HepG2 (cell line): ENCODE data around the gene IWS1. TPM values are rescaled to one million over a fixed set of nuclear protein-coding genes. Genes with fewer than 3 reads are reported as not detected.

ENCODE experiments used
- ATAC-seq: fragments of 200-7000 bp; cut with Tn5 transposase; 3 replicates; pipeline ENCODE4 v1.9.1; 2020; ENCODE audit warnings: mild to moderate bottlenecking, moderate library complexity
- BruUV-seq: library from RNA; stranded (reverse); fragments of 400-500 nt; replicated peaks from 2 replicates; lab custom pipeline; 2021; lab: Mats Ljungman, UMichigan
- CTCF ChIA-PET: fragments of 300-600 bp; formaldehyde crosslinking; extraction: SDS; loops from one replicate; lab custom pipeline; 2021; ENCODE audit warnings: low total read pairs, inconsistent platforms, low intra/inter-chr PET ratio; lab: Yijun Ruan, JAX
- POLR2A ChIA-PET: fragments of 350-600 bp; sonication (Branson Sonifier 250); formaldehyde crosslinking; loops from one replicate; lab custom pipeline; 2020; ENCODE audit warnings: antibody characterized with exemption, inconsistent platforms; lab: Yijun Ruan, JAX
- DNase-seq: peaks from one replicate; pipeline ENCODE4 v3.0.0-alpha.2; 2015; ENCODE audit warnings: low spot score
- FAIRE-seq: peaks from 3 replicates; lab custom pipeline; 2011; peaks lifted over from hg19 to GRCh38; lab: Jason Lieb, UNC
- H2AFZ ChIP-seq: one replicate; pipeline ENCODE4 v1.6.1; 2011; ENCODE audit warnings: low read length, inconsistent platforms
- H3K27ac ChIP-seq: fragments of 300-600 bp; 3 replicates; pipeline ENCODE4 v1.8.0; 2011; ENCODE audit warnings: mixed run types, mild to moderate bottlenecking, mixed read lengths, low read length, inconsistent platforms; ENCODE audit not compliant: insufficient read depth; ENCODE audit errors: extremely low read length
- H3K27me3 ChIP-seq, 2 experiments: fragments of 200-600 bp in 1 of 2; 2 replicates in 1 of 2; 3 replicates in 1 of 2; pipeline versions ENCODE4 v1.6.0 to v1.8.0; 2011; ENCODE audit warnings: low read length in 2 of 2, mild to moderate bottlenecking in 2 of 2, moderate library complexity in 2 of 2, inconsistent platforms in 1 of 2; ENCODE audit not compliant: insufficient read depth in 2 of 2, control insufficient read depth in 1 of 2
- H3K36me3 ChIP-seq, 2 experiments: fragments of 200-600 bp in 1 of 2; replicated peaks in 1 of 2; 2 replicates in 1 of 2; 3 replicates in 1 of 2; pipeline versions ENCODE4 v1.5.1 to v1.8.0; 2011; ENCODE audit warnings: low read length in 2 of 2, inconsistent platforms in 1 of 2; ENCODE audit not compliant: insufficient read depth in 2 of 2, control insufficient read depth in 1 of 2
- H3K4me1 ChIP-seq: 2 replicates; pipeline ENCODE4 v1.5.1; 2012; ENCODE audit warnings: low read length, inconsistent platforms; ENCODE audit not compliant: insufficient read depth
- H3K4me2 ChIP-seq: 2 replicates; pipeline ENCODE4 v1.6.0; 2011; ENCODE audit warnings: low read depth, low read length, inconsistent platforms
- H3K4me3 ChIP-seq, 3 experiments: fragments of 200-600 bp in 1 of 3; sonication (generic), shearing (Covaris generic) in 1 of 3; replicated peaks in 1 of 3; 2 replicates each; pipeline ENCODE4 v1.5.1; 2011 to 2016; ENCODE audit warnings: low read length in 3 of 3, inconsistent platforms in 2 of 3, low read depth in 2 of 3, mild to moderate bottlenecking in 2 of 3, control low read depth in 1 of 3, mixed read lengths in 1 of 3; ENCODE audit not compliant: insufficient read depth in 1 of 3
- H3K79me2 ChIP-seq: one replicate; pipeline ENCODE4 v1.6.1; 2011; ENCODE audit warnings: low read length, inconsistent platforms; ENCODE audit not compliant: insufficient read depth
- H3K9ac ChIP-seq: 2 replicates; pipeline ENCODE4 v1.6.0; 2011; ENCODE audit warnings: mild to moderate bottlenecking, low read depth, low read length, inconsistent platforms; ENCODE audit not compliant: insufficient read depth
- H3K9me3 ChIP-seq: 2 replicates; pipeline ENCODE4 v1.5.1; 2012; ENCODE audit warnings: mild to moderate bottlenecking, low read length
- H4K20me1 ChIP-seq: 2 replicates; pipeline ENCODE4 v1.6.0; 2011; ENCODE audit warnings: inconsistent platforms, mild to moderate bottlenecking, low read length, moderate library complexity; ENCODE audit not compliant: insufficient read depth
- CEBPB ChIP-seq: IDR thresholded peaks from 2 replicates; pipeline ENCODE4 v1.6.1; 2011; ENCODE audit warnings: low read depth, low read length, improper control_type of control experiment, borderline replicate concordance
- CEBPG ChIP-seq: IDR thresholded peaks from 2 replicates; pipeline ENCODE4 v1.6.1; 2016
- CREB1 ChIP-seq, 2 experiments: fragments of 450-650 bp in 1 of 2; IDR thresholded peaks; 2 replicates each; pipeline ENCODE4 v1.6.1; 2016 to 2017; ENCODE audit warnings: control low read depth in 1 of 2, mild to moderate bottlenecking in 1 of 2, missing compliant biosample characterization in 1 of 2, missing genetic modification characterization in 1 of 2
- EP300 ChIP-seq, 3 experiments: sonication (generic) in 1 of 3; formaldehyde crosslinking in 1 of 3; IDR thresholded peaks; 2 replicates each; pipeline versions ENCODE4 v1.5.1 to v1.6.1; 2011 to 2020; ENCODE audit warnings: low read depth in 2 of 3, low read length in 2 of 3, borderline replicate concordance in 1 of 3, improper control_type of control experiment in 1 of 3, mild to moderate bottlenecking in 1 of 3, missing genetic modification reagents in 1 of 3, moderate library complexity in 1 of 3
- FIP1L1 ChIP-seq: fragments of 200-400 bp; formaldehyde crosslinking; IDR thresholded peaks from 2 replicates; pipeline ENCODE4 v1.6.1; 2018; ENCODE audit warnings: low read depth, mild to moderate bottlenecking, low read length, moderate library complexity, borderline replicate concordance; ENCODE audit not compliant: insufficient read depth
- FOXA3 ChIP-seq: IDR thresholded peaks from 2 replicates; pipeline ENCODE4 v1.6.1; 2016; ENCODE audit warnings: missing genetic modification reagents, missing compliant biosample characterization
- FOXP1 ChIP-seq, 2 experiments: fragments of 450-650 bp in 1 of 2; IDR thresholded peaks; 2 replicates each; pipeline ENCODE4 v1.6.1; 2017 to 2018; ENCODE audit warnings: antibody characterized with exemption in 1 of 2
- GATAD2A ChIP-seq: IDR thresholded peaks from 2 replicates; pipeline ENCODE4 v1.6.1; 2016
- KAT2B ChIP-seq: fragments of 150-350 bp; IDR thresholded peaks from 2 replicates; pipeline ENCODE4 v1.6.1; 2014; ENCODE audit warnings: low read depth, low read length, borderline replicate concordance
- KDM3A ChIP-seq: IDR thresholded peaks from 2 replicates; pipeline ENCODE4 v1.6.1; 2018; ENCODE audit warnings: low read depth, missing compliant biosample characterization
- MAZ ChIP-seq, 2 experiments: sonication (generic) in 1 of 2; formaldehyde crosslinking in 1 of 2; IDR thresholded peaks; 2 replicates each; pipeline versions ENCODE4 v1.5.0 to v1.6.1; 2012 to 2020; ENCODE audit warnings: low read depth in 2 of 2, mild to moderate bottlenecking in 2 of 2, borderline replicate concordance in 1 of 2, improper control_type of control experiment in 1 of 2, low read length in 1 of 2, missing genetic modification reagents in 1 of 2, moderate library complexity in 1 of 2
- SMC3 ChIP-seq: IDR thresholded peaks from 2 replicates; pipeline ENCODE4 v1.6.1; 2011; ENCODE audit warnings: low read length, improper control_type of control experiment
- ZNF430 ChIP-seq: sonication (generic); formaldehyde crosslinking; IDR thresholded peaks from 2 replicates; pipeline ENCODE4 v1.9.0; 2021; ENCODE audit warnings: mild to moderate bottlenecking, missing genetic modification reagents
- ZNF629 ChIP-seq: sonication (generic); formaldehyde crosslinking; conservative IDR thresholded peaks from 2 replicates; pipeline ENCODE4 v1.5.0; 2020; ENCODE audit warnings: missing genetic modification reagents
- WGBS: methylation state at CpG from one replicate; pipeline ENCODE4 v1.1.6; 2017; ENCODE audit warnings: low lambda C conversion rate; 5-methylcytosine and 5-hydroxymethylcytosine counted together
- in situ Hi-C: cut with HindIII; loops from 2 replicates; pipeline ENCODE4 v1.10.0; 2017; ENCODE audit warnings: low pct_unique_long_range_greater_than_20kb; ENCODE audit not compliant: extremely low pct_ligation_motif_present
- intact Hi-C: fragments of 100-400 bp; cut with micrococcal nuclease; formaldehyde crosslinking; loops from one replicate; pipeline ENCODE4 v1.10.0; 2022; ENCODE audit not compliant: unreplicated experiment
- polyA plus RNA-seq, 8 experiments: library from polyadenylated mRNA; depleted of rRNA in 3 of 8; stranded (reverse) in 7 of 8; unstranded in 1 of 8; fragments of >200 nt; fragmentation: Illumina TruSeq in 4 of 8; extraction: Trizol in 4 of 8; gene quantifications; 2 replicates each; pipeline versions ENCODE4 v1.2.1 to v1.2.3, GENCODE V29; 2011 to 2016; ENCODE audit warnings: low read depth in 4 of 8, missing spikeins in 1 of 8, mixed read lengths in 1 of 8; ENCODE audit not compliant: insufficient read depth in 1 of 8
- total RNA-seq, 5 experiments: library from RNA; depleted of rRNA; stranded (reverse); fragments of >200 nt; fragmentation: Illumina TruSeq; extraction: Trizol; gene quantifications; 2 replicates each; pipeline ENCODE4 v1.2.3, GENCODE V29; 2016; ENCODE audit warnings: low read depth in 1 of 5
- TF ChIP-seq, protein P1 (sequence below): IDR thresholded peaks from 2 replicates; pipeline ENCODE4 v1.6.1; 2012; ENCODE audit warnings: low read depth, low read length, improper control_type of control experiment
- TF ChIP-seq, protein P2 (sequence below): IDR thresholded peaks from 2 replicates; pipeline ENCODE4 v1.4.0; 2020; ENCODE audit warnings: mild to moderate bottlenecking, missing genetic modification reagents
- TF ChIP-seq, protein P3 (sequence below): sonication (generic); formaldehyde crosslinking; IDR thresholded peaks from 2 replicates; pipeline ENCODE4 v1.4.0; 2020; ENCODE audit warnings: missing genetic modification reagents

The IWS1 gene
- total and polyA plus RNA-seq, 2 of the 13 experiments (the other 11 are each of a cell fraction or from before 2014, with no cell fraction given) = 28.9 to 62.3 TPM

DNA sequence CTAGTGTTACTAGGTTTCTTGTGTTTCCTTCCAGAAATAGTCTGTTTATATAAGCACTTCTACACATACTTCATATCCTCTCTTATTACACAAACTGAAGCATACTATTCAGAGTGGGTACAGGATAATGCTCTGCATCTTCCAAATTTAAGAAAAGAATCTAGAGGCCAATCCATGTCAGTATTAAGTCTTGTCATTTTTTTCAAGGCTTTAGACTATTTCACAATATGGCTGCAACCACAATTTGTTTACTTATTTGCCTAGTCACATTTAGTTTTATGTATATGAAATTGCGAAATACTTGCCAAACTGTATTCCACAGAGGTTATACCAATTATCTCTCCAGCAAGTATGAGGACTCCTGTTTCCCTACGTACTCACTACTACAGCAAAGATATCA, 27.9 kb downstream of the IWS1 start:
- ChIA-PET CTCF (no interaction called here), POLR2A (no interaction called here)
- no TSS peak for BruUV-seq
- TF ChIP-seq FIP1L1 = no peak
- TF ChIP-seq, protein P1, sequence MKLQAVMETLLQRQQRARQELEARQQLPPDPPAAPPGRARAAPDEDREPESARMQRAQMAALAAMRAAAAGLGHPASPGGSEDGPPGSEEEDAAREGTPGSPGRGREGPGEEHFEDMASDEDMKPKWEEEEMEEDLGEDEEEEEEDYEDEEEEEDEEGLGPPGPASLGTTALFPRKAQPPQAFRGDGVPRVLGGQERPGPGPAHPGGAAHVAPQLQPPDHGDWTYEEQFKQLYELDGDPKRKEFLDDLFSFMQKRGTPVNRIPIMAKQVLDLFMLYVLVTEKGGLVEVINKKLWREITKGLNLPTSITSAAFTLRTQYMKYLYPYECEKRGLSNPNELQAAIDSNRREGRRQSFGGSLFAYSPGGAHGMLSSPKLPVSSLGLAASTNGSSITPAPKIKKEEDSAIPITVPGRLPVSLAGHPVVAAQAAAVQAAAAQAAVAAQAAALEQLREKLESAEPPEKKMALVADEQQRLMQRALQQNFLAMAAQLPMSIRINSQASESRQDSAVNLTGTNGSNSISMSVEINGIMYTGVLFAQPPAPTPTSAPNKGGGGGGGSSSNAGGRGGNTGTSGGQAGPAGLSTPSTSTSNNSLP = peak; percentile 70; the same call in 1 of the 2 replicates
- no peak for TF ChIP-seq MAZ (IDR thresholded peaks at IDR 0.05; ENCODE audit: borderline replicate concordance, low read depth, low read length)
- TF ChIP-seq MAZ (CRISPR knock-in tag; IDR thresholded peaks at IDR 0.05; ENCODE audit: low read depth) = no peak
- TF ChIP-seq ZNF629 (CRISPR knock-in tag) = no peak
- peak; percentile 44; the same call in 1 of the 2 replicates for TF ChIP-seq SMC3
- TF ChIP-seq CREB1 (IDR thresholded peaks at IDR 0.05) = no peak
- 0 out of 2 replicates have a peak, but pooled peaks have one; percentile 20 for TF ChIP-seq CREB1 (CRISPR knock-in tag; IDR thresholded peaks at IDR 0.05)
- TF ChIP-seq, protein P2, sequence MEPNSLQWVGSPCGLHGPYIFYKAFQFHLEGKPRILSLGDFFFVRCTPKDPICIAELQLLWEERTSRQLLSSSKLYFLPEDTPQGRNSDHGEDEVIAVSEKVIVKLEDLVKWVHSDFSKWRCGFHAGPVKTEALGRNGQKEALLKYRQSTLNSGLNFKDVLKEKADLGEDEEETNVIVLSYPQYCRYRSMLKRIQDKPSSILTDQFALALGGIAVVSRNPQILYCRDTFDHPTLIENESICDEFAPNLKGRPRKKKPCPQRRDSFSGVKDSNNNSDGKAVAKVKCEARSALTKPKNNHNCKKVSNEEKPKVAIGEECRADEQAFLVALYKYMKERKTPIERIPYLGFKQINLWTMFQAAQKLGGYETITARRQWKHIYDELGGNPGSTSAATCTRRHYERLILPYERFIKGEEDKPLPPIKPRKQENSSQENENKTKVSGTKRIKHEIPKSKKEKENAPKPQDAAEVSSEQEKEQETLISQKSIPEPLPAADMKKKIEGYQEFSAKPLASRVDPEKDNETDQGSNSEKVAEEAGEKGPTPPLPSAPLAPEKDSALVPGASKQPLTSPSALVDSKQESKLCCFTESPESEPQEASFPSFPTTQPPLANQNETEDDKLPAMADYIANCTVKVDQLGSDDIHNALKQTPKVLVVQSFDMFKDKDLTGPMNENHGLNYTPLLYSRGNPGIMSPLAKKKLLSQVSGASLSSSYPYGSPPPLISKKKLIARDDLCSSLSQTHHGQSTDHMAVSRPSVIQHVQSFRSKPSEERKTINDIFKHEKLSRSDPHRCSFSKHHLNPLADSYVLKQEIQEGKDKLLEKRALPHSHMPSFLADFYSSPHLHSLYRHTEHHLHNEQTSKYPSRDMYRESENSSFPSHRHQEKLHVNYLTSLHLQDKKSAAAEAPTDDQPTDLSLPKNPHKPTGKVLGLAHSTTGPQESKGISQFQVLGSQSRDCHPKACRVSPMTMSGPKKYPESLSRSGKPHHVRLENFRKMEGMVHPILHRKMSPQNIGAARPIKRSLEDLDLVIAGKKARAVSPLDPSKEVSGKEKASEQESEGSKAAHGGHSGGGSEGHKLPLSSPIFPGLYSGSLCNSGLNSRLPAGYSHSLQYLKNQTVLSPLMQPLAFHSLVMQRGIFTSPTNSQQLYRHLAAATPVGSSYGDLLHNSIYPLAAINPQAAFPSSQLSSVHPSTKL (CRISPR knock-in tag) = 0 out of 2 replicates have a peak, but pooled peaks have one; percentile 9
- TF ChIP-seq FOXP1 (IDR thresholded peaks at IDR 0.05) = no peak
- TF ChIP-seq FOXP1 (CRISPR knock-in tag; IDR thresholded peaks at IDR 0.05) = peak; percentile 54; the same call in 1 of the 2 replicates
- TF ChIP-seq KDM3A (CRISPR knock-in tag) = no peak
- peak; percentile 12; the same call in 1 of the 2 replicates for TF ChIP-seq FOXA3
- TF ChIP-seq, protein P3, sequence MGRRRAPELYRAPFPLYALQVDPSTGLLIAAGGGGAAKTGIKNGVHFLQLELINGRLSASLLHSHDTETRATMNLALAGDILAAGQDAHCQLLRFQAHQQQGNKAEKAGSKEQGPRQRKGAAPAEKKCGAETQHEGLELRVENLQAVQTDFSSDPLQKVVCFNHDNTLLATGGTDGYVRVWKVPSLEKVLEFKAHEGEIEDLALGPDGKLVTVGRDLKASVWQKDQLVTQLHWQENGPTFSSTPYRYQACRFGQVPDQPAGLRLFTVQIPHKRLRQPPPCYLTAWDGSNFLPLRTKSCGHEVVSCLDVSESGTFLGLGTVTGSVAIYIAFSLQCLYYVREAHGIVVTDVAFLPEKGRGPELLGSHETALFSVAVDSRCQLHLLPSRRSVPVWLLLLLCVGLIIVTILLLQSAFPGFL = no peak
- TF ChIP-seq CEBPB = peak; percentile 99
- peak in 1 of 2 experiments; percentile 66; a peak in 1 of 4 replicates for TF ChIP-seq EP300 (IDR thresholded peaks at IDR 0.05; ENCODE audit: low read depth in 2 of 2, low read length in 2 of 2)
- no peak for TF ChIP-seq EP300 (CRISPR knock-in tag; IDR thresholded peaks at IDR 0.05; ENCODE audit: borderline replicate concordance)
- 0 out of 2 replicates have a peak, but pooled peaks have one; percentile 27 for TF ChIP-seq GATAD2A (CRISPR knock-in tag)
- TF ChIP-seq KAT2B = no peak
- no peak for TF ChIP-seq ZNF430
- peak; percentile 82 for TF ChIP-seq CEBPG (CRISPR knock-in tag)
- H3K9me3 ChIP-seq = no peaks in the 10 kb centered on the region
- H2AFZ ChIP-seq = no peak overlapping the region
- peaks cover 9% of the 10 kb centered on the region; the same call in 1 of the 2 replicates for H3K4me1 ChIP-seq
- peaks cover 30 to 84% of the 10 kb centered on the region in 2 experiments for H3K36me3 ChIP-seq
- no peak overlapping the region for H3K4me3 ChIP-seq
- H3K79me2 ChIP-seq = no peaks in the 10 kb centered on the region
- no peak for FAIRE-seq
- no peak overlapping the region for H3K27ac ChIP-seq
- 87% methylated on average over 2 of the region's 2 CpGs for WGBS
- no peak overlapping the region for H3K9ac ChIP-seq
- intact Hi-C loops = no loop called here
- no peaks in the 10 kb centered on the region for H4K20me1 ChIP-seq
- no peaks in the 10 kb centered on the region for H3K27me3 ChIP-seq
- peak; percentile 35 for DNase-seq
- no peak overlapping the region for H3K4me2 ChIP-seq
- ATAC-seq = no peak
- in situ Hi-C loops = no loop called here
